WTC11 (cell line): Measurements from ENCODE around the gene LAMA5. TPM values are rescaled to one million over a fixed set of nuclear protein-coding genes. Genes with fewer than 3 reads are reported as not detected.

Source experiments
- ATAC-seq: fragments of 200-7000 bp; cut with Tn5 transposase; 2 replicates; pipeline ENCODE4 v1.10.0; 2021; ENCODE audit warnings: mild to moderate bottlenecking, moderate library complexity
- CTCF ChIA-PET: fragments of 300-600 bp; sonication (Branson Sonifier 250); formaldehyde crosslinking; loops from one replicate; lab custom pipeline; 2021; ENCODE audit warnings: antibody characterized with exemption; lab: Charles Lee
- POLR2A ChIA-PET: fragments of 350-600 bp; sonication (Branson Sonifier 250); formaldehyde crosslinking; loops from one replicate; lab custom pipeline; 2021; ENCODE audit warnings: antibody characterized with exemption; lab: Charles Lee
- DNase-seq: peaks from one replicate; pipeline ENCODE4 v3.0.0; 2021; ENCODE audit warnings: low spot score
- H3K27ac Mint-ChIP-seq: 2 replicates; pipeline ENCODE4 v1.8.0; 2021; ENCODE audit warnings: mixed read lengths
- H3K27me3 Mint-ChIP-seq: 2 replicates; pipeline ENCODE4 v1.8.0; 2021; ENCODE audit warnings: low read depth, mild to moderate bottlenecking, moderate library complexity, mixed read lengths
- H3K36me3 Mint-ChIP-seq: 2 replicates; pipeline ENCODE4 v1.8.0; 2021; ENCODE audit warnings: mixed read lengths
- H3K4me1 Mint-ChIP-seq: 2 replicates; pipeline ENCODE4 v1.8.0; 2022; ENCODE audit warnings: mixed read lengths
- H3K4me3 Mint-ChIP-seq: 2 replicates; pipeline ENCODE4 v1.8.0; 2021; ENCODE audit warnings: mild to moderate bottlenecking, moderate library complexity, mixed read lengths
- H3K9me3 Mint-ChIP-seq: 2 replicates; pipeline ENCODE4 v1.8.0; 2021; ENCODE audit warnings: mixed read lengths
- AFF4 ChIP-seq: sonication (generic); formaldehyde crosslinking; IDR thresholded peaks from 2 replicates; pipeline ENCODE4 v1.8.1; 2023; ENCODE audit warnings: mild to moderate bottlenecking, missing genetic modification reagents, borderline replicate concordance
- ATF1 ChIP-seq: sonication (generic); formaldehyde crosslinking; IDR thresholded peaks from 2 replicates; pipeline ENCODE4 v1.8.1; 2023; ENCODE audit warnings: mild to moderate bottlenecking, moderate library complexity, missing genetic modification reagents
- ATF2 ChIP-seq: sonication (generic); formaldehyde crosslinking; IDR thresholded peaks from 2 replicates; pipeline ENCODE4 v1.8.1; 2022; ENCODE audit warnings: low read depth, missing genetic modification reagents, borderline replicate concordance
- ELF4 ChIP-seq: sonication (generic); formaldehyde crosslinking; IDR thresholded peaks from 2 replicates; pipeline ENCODE4 v1.8.1; 2022; ENCODE audit warnings: low read depth, mild to moderate bottlenecking, moderate library complexity, missing genetic modification reagents
- GABPB1 ChIP-seq: sonication (generic); formaldehyde crosslinking; IDR thresholded peaks from 2 replicates; pipeline ENCODE4 v1.8.1; 2023; ENCODE audit warnings: mild to moderate bottlenecking, missing genetic modification reagents
- GRHL2 ChIP-seq: fragments of 250-450 bp; sonication (Bioruptor Pico); IDR thresholded peaks from 2 replicates; pipeline ENCODE4 v1.8.0; 2022; ENCODE audit warnings: mild to moderate bottlenecking, moderate library complexity; ENCODE audit not compliant: insufficient replicate concordance, severe bottlenecking
- GTF2I ChIP-seq: fragments of 250-450 bp; sonication (Bioruptor Pico); conservative IDR thresholded peaks from 2 replicates; pipeline ENCODE4 v1.4.0; 2021; ENCODE audit warnings: mild to moderate bottlenecking
- IRF1 ChIP-seq: sonication (generic); formaldehyde crosslinking; IDR thresholded peaks from 2 replicates; pipeline ENCODE4 v1.8.0; 2023; ENCODE audit warnings: missing genetic modification reagents
- IRF2 ChIP-seq: sonication (generic); formaldehyde crosslinking; IDR thresholded peaks from 2 replicates; pipeline ENCODE4 v1.8.0; 2022; ENCODE audit warnings: low read depth, missing genetic modification reagents, borderline replicate concordance
- KAT7 ChIP-seq: sonication (generic); formaldehyde crosslinking; IDR thresholded peaks from 2 replicates; pipeline ENCODE4 v1.8.1; 2023; ENCODE audit warnings: missing genetic modification reagents, mild to moderate bottlenecking, borderline replicate concordance
- MLX ChIP-seq: sonication (generic); formaldehyde crosslinking; IDR thresholded peaks from 2 replicates; pipeline ENCODE4 v1.8.1; 2023; ENCODE audit warnings: mild to moderate bottlenecking, missing genetic modification reagents, moderate library complexity
- NFE2L1 ChIP-seq: sonication (generic); formaldehyde crosslinking; IDR thresholded peaks from 2 replicates; pipeline ENCODE4 v1.8.1; 2023; ENCODE audit warnings: missing genetic modification reagents
- PREB ChIP-seq: sonication (generic); formaldehyde crosslinking; IDR thresholded peaks from 2 replicates; pipeline ENCODE4 v1.8.1; 2022; ENCODE audit warnings: mild to moderate bottlenecking, missing genetic modification reagents, moderate library complexity, borderline replicate concordance
- PRRX2 ChIP-seq: fragments of 250-450 bp; sonication (Bioruptor Pico); IDR thresholded peaks from 2 replicates; pipeline ENCODE4 v1.8.0; 2021; ENCODE audit warnings: mild to moderate bottlenecking
- RELA ChIP-seq: sonication (generic); formaldehyde crosslinking; IDR thresholded peaks from 2 replicates; pipeline ENCODE4 v1.8.1; 2022; ENCODE audit warnings: missing genetic modification reagents, mild to moderate bottlenecking, borderline replicate concordance
- SMAD3 ChIP-seq: sonication (generic); formaldehyde crosslinking; IDR thresholded peaks from 2 replicates; pipeline ENCODE4 v1.8.0; 2022; ENCODE audit warnings: missing genetic modification reagents, mild to moderate bottlenecking, borderline replicate concordance
- SOX15 ChIP-seq: fragments of 250-450 bp; sonication (Bioruptor Pico); IDR thresholded peaks from 2 replicates; pipeline ENCODE4 v1.9.0; 2021; ENCODE audit warnings: mild to moderate bottlenecking
- USF2 ChIP-seq: sonication (generic); formaldehyde crosslinking; IDR thresholded peaks from 2 replicates; pipeline ENCODE4 v1.8.1; 2023; ENCODE audit warnings: mild to moderate bottlenecking, missing genetic modification reagents, moderate library complexity
- ZBTB21 ChIP-seq: sonication (generic); formaldehyde crosslinking; IDR thresholded peaks from 2 replicates; pipeline ENCODE4 v1.8.1; 2023; ENCODE audit warnings: mild to moderate bottlenecking, missing genetic modification reagents, borderline replicate concordance
- ZNF219 ChIP-seq: sonication (generic); formaldehyde crosslinking; IDR thresholded peaks from 2 replicates; pipeline ENCODE4 v1.8.0; 2023; ENCODE audit warnings: missing genetic modification reagents, mild to moderate bottlenecking, borderline replicate concordance
- ZNF232 ChIP-seq: sonication (generic); formaldehyde crosslinking; IDR thresholded peaks from 2 replicates; pipeline ENCODE4 v1.8.0; 2022; ENCODE audit warnings: mild to moderate bottlenecking, missing genetic modification reagents
- ZNF263 ChIP-seq: sonication (generic); formaldehyde crosslinking; IDR thresholded peaks from 2 replicates; pipeline ENCODE4 v1.8.1; 2022; ENCODE audit warnings: low read depth, mild to moderate bottlenecking, moderate library complexity, missing genetic modification reagents
- ZNF317 ChIP-seq: sonication (generic); formaldehyde crosslinking; IDR thresholded peaks from 2 replicates; pipeline ENCODE4 v1.8.1; 2023; ENCODE audit warnings: low read depth, mild to moderate bottlenecking, moderate library complexity, missing genetic modification reagents, borderline replicate concordance
- ZNF671 ChIP-seq: fragments of 250-450 bp; sonication (Bioruptor Pico); IDR thresholded peaks from 2 replicates; pipeline ENCODE4 v1.8.0; 2021; ENCODE audit warnings: mild to moderate bottlenecking
- total RNA-seq: library from RNA; stranded (reverse); gene quantifications from 3 replicates; pipeline ENCODE4 v1.2.3, GENCODE V29; 2021

Gene LAMA5
- total RNA-seq, 1 experiment from 2014 or later = 329 TPM

- peaks cover 18% of the 10 kb centered on the region for H3K4me1 Mint-ChIP-seq
- ChIA-PET POLR2A (no interaction called here), CTCF (interaction anchor here (0.6 to 1.7 kb wide), 9 partner anchors 40 to 1329 kb away, joined by 3 to 6 read pairs (median 3); no protein-coding TSS in a partner anchor)
- H3K27ac Mint-ChIP-seq = peak overlapping the region; percentile 96
- no peak for ATAC-seq
- H3K4me3 Mint-ChIP-seq = peak overlapping the region; percentile 77
- no peaks in the 10 kb centered on the region for H3K9me3 Mint-ChIP-seq
- H3K27me3 Mint-ChIP-seq = no peaks in the 10 kb centered on the region
- peaks cover 21% of the 10 kb centered on the region for H3K36me3 Mint-ChIP-seq
- no peak for TF ChIP-seq ATF1 (CRISPR knock-in tag)
- no peak for TF ChIP-seq NFE2L1
- no peak for TF ChIP-seq MLX (CRISPR knock-in tag)
- no peak for TF ChIP-seq ZNF232 (CRISPR knock-in tag)
- no peak for TF ChIP-seq ZNF671 (CRISPR knock-in tag)
- no peak for TF ChIP-seq IRF1
- no peak for TF ChIP-seq GTF2I (CRISPR knock-in tag)
- TF ChIP-seq AFF4 = no peak
- no peak for TF ChIP-seq IRF2 (CRISPR knock-in tag)
- no peak for TF ChIP-seq RELA (CRISPR knock-in tag)
- TF ChIP-seq GRHL2 (CRISPR knock-in tag) = no peak
- no peak for TF ChIP-seq ZNF219 (CRISPR knock-in tag)
- TF ChIP-seq PREB (CRISPR knock-in tag) = no peak
- TF ChIP-seq ELF4 (CRISPR knock-in tag) = no peak
- TF ChIP-seq SMAD3 (CRISPR knock-in tag) = no peak
- TF ChIP-seq GABPB1 (CRISPR knock-in tag) = no peak
- no peak for TF ChIP-seq PRRX2 (CRISPR knock-in tag)
- TF ChIP-seq, all 79 proteins: peak for 0
- no peak for DNase-seq
Observed at GRCh38 chr20:62301111-62301668, 65.9 kb downstream of the LAMA5 start.

- POLR2A ChIA-PET = no interaction called here
- H3K27ac Mint-ChIP-seq = peak overlapping the region; percentile 72; the same call in 1 of the 2 replicates
- peaks cover 20% of the 10 kb centered on the region for H3K36me3 Mint-ChIP-seq
- ATAC-seq (no peak), DNase-seq (no peak)
- H3K4me3 Mint-ChIP-seq = no peak overlapping the region
- no peak for TF ChIP-seq ZNF317 (CRISPR knock-in tag)
- no peak for TF ChIP-seq ZNF219 (CRISPR knock-in tag)
- no peak for TF ChIP-seq SOX15 (CRISPR knock-in tag)
- TF ChIP-seq ATF1 (CRISPR knock-in tag) = no peak
- no peak for TF ChIP-seq ZNF263 (CRISPR knock-in tag)
- no peak for TF ChIP-seq ZBTB21 (CRISPR knock-in tag)
- TF ChIP-seq ATF2 = no peak
- TF ChIP-seq KAT7 = no peak
- no peak for TF ChIP-seq USF2 (CRISPR knock-in tag)
- TF ChIP-seq, all 79 proteins: peak for 0
- H3K9me3 Mint-ChIP-seq = no peaks in the 10 kb centered on the region
- CTCF ChIA-PET = interaction anchor here (0.9 to 2.9 kb wide), 8 partner anchors 39 to 272 kb away, joined by 3 to 11 read pairs (median 3); no protein-coding TSS in a partner anchor
- no peaks in the 10 kb centered on the region for H3K27me3 Mint-ChIP-seq
- peaks cover 15% of the 10 kb centered on the region for H3K4me1 Mint-ChIP-seq
Observed at GRCh38 chr20:62300319-62300718, 66.8 kb downstream of the LAMA5 start.
